NB4 (cell line): ENCODE results near the gene INS.

Experiments
- POLR2A ChIP-seq: IDR thresholded peaks from 2 replicates; pipeline ENCODE4 v1.6.1; 2011; ENCODE audit warnings: mild to moderate bottlenecking; ENCODE audit not compliant: insufficient read length; ENCODE audit errors: extremely low read depth
- TF ChIP-seq, protein P1 (sequence below): IDR thresholded peaks from one replicate; pipeline ENCODE4 v1.5.1; 2012; ENCODE audit warnings: low read depth, low read length
- TF ChIP-seq, protein P2 (sequence below): IDR thresholded peaks from 2 replicates; pipeline ENCODE4 v1.6.1; 2011; ENCODE audit warnings: low read depth, low read length

DNA sequence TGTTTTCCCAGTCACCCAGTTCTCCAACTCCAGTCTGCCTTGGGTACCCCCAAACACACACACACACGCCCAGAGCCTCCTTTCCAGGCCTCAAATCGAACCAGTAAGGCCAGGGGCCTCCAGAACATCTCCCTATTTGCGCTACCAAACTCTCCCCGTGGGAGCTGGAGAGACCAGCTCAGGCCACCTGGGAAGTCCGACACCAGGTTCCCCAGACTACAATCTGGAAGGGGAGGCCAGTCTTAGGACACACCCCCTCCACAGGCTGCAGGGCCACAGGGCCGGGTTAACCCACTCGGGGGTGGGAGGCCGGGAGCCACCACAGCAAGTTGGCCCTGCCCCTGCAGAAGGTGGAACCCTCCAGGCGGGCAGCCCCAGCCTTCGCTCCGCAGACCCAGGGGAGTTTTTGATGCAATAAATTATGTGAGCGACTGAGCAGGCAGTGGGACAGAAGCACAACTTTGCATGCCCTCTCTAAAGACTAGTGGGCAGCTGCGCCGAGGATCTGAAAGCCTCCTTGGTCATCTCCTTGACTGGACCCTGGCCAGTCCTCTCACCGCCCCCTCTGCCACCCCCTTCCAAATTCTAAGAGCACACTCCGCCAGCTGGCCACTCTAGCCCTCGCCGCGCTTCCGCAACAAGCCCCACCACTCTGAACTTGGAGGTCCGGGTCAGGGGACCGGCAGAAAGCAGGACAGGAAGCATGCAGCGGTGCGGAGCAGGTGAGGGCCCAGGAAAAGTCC is 24.6 kb downstream of the INS start:
- TF ChIP-seq, protein P1, sequence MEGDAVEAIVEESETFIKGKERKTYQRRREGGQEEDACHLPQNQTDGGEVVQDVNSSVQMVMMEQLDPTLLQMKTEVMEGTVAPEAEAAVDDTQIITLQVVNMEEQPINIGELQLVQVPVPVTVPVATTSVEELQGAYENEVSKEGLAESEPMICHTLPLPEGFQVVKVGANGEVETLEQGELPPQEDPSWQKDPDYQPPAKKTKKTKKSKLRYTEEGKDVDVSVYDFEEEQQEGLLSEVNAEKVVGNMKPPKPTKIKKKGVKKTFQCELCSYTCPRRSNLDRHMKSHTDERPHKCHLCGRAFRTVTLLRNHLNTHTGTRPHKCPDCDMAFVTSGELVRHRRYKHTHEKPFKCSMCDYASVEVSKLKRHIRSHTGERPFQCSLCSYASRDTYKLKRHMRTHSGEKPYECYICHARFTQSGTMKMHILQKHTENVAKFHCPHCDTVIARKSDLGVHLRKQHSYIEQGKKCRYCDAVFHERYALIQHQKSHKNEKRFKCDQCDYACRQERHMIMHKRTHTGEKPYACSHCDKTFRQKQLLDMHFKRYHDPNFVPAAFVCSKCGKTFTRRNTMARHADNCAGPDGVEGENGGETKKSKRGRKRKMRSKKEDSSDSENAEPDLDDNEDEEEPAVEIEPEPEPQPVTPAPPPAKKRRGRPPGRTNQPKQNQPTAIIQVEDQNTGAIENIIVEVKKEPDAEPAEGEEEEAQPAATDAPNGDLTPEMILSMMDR, result no peak
- TF ChIP-seq POLR2A, result no peak
- TF ChIP-seq, protein P2, sequence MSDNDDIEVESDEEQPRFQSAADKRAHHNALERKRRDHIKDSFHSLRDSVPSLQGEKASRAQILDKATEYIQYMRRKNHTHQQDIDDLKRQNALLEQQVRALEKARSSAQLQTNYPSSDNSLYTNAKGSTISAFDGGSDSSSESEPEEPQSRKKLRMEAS, result no peak
